ENCODE results near the gene C1QTNF7. TPM values are rescaled to one million over a fixed set of nuclear protein-coding genes. Genes with fewer than 3 reads are reported as not detected.

Gene C1QTNF7
- total RNA-seq, 1 donor, result 0.18 TPM

DNA sequence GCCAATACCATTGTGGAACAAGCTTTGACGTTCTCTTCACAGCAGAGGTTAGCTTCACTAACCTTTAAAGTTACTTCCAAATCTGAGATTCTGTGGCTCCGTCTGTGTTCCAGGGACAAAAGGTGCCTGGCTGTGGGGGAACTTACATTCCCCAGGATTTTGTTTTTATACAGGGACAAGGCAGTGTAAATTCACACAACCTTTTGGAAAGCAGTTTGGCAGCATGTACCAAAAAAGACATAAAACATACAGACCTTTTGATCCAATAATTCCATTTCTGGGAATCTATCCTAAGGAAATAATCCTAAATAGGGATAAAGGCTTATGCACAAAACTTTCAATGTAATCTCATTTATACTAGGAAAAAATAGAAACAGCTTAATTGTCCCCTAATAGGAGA is 8.9 kb upstream of the C1QTNF7 start:
- TF ChIP-seq, protein P1, sequence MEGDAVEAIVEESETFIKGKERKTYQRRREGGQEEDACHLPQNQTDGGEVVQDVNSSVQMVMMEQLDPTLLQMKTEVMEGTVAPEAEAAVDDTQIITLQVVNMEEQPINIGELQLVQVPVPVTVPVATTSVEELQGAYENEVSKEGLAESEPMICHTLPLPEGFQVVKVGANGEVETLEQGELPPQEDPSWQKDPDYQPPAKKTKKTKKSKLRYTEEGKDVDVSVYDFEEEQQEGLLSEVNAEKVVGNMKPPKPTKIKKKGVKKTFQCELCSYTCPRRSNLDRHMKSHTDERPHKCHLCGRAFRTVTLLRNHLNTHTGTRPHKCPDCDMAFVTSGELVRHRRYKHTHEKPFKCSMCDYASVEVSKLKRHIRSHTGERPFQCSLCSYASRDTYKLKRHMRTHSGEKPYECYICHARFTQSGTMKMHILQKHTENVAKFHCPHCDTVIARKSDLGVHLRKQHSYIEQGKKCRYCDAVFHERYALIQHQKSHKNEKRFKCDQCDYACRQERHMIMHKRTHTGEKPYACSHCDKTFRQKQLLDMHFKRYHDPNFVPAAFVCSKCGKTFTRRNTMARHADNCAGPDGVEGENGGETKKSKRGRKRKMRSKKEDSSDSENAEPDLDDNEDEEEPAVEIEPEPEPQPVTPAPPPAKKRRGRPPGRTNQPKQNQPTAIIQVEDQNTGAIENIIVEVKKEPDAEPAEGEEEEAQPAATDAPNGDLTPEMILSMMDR (IDR thresholded peaks at IDR 0.05; ENCODE audit: insufficient read depth, low read length), result no peak
- H3K4me3 ChIP-seq (ENCODE audit: low read depth, low read length), result no peak overlapping the region
- no peak for DNase-seq (ENCODE audit: low read depth)

DNA sequence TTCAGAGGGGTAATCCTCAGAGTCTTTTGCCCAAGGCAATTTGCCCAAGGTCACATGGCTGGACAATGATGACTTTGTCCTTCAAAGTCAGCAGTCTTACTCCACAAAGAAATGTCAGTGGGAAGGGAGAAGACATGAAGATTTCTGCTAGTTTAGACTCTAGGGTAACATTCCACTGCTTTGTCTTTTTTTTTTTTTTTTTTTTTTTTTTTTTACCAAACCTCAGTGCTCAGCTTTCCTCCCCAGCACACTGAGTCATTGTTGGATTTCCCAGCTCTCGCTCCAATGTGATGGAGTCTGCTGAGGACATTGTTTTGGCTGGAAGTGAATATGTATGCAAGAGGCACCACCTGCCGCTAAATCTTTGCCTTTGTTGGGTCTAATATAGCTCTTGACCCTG is 7.2 kb upstream of the C1QTNF7 start:
- TF ChIP-seq, protein P1 (IDR thresholded peaks at IDR 0.05; ENCODE audit: insufficient read depth, low read length), result no peak
- DNase-seq (ENCODE audit: low read depth), result peak; percentile 58
- H3K4me3 ChIP-seq (ENCODE audit: low read depth, low read length), result no peak overlapping the region

DNA sequence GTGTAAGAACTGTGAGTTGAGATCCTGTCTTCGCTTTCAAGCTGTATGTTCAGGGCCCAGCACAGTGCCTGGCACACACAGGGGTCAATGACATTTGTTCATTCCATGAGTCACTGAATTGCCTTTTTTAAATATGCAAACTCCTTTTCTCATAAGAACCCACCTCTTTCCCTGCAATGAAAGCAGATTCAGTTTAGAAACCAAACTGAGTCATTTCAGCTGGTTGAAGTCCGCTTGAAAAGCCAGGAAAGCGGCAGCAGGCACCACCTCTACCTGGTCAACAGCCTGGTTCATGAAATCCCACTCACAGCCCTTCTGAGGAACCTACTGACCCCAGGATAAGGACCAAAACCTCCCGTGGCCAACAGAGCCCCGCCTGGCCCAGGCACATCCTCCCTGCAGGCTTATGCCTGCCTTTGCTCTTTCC is 4.5 kb upstream of the C1QTNF7 start:
- no peak for DNase-seq (ENCODE audit: low read depth)
- no peak overlapping the region for H3K4me3 ChIP-seq (ENCODE audit: low read depth, low read length)
- TF ChIP-seq, protein P1 (IDR thresholded peaks at IDR 0.05; ENCODE audit: insufficient read depth, low read length), result no peak

DNA sequence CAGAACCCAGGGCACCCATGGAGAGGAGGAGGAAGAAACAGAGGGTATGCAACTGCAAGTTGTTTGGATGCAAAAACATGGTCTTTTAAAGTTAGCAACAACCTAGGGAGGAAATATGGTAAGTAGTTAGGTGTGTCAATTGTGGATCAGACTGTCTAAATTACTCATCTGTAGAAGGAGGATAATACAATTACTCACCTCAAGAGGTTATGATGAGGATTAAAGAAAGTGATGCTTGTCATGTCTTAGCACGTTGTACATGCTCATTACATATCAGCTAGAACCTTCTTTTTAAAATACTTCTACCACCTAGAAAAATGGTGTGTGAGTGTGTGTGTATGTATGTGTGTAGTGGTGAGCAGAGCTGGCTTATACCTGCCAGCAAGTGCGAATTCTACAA is 2.3 kb upstream of the C1QTNF7 start:
- no peak for DNase-seq (ENCODE audit: low read depth)
- TF ChIP-seq, protein P1 (IDR thresholded peaks at IDR 0.05; ENCODE audit: insufficient read depth, low read length), result no peak
- no peak overlapping the region for H3K4me3 ChIP-seq (ENCODE audit: low read depth, low read length)

DNA sequence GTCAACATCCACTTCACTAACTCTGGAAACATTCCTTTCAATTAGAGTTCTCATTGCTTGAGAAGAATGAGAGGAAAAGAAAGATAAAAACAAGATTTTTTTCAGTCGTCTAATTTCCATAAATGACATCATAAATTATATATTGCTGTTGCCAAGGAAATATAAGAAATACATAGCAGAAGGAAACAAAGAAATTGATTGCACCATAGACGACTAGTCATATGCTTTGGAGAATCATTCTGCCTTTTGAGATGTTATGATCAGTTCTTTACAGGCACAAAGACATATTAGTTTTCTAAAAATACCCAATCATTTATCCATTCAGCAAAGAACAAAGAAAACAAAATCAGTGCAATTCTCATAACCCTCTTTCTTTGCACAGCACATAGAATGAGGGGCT is 672 bp upstream of the C1QTNF7 start:
- TF ChIP-seq, protein P1 (IDR thresholded peaks at IDR 0.05; ENCODE audit: insufficient read depth, low read length), result no peak
- no peak overlapping the region for H3K4me3 ChIP-seq (ENCODE audit: low read depth, low read length)
- no peak for DNase-seq (ENCODE audit: low read depth)

DNA sequence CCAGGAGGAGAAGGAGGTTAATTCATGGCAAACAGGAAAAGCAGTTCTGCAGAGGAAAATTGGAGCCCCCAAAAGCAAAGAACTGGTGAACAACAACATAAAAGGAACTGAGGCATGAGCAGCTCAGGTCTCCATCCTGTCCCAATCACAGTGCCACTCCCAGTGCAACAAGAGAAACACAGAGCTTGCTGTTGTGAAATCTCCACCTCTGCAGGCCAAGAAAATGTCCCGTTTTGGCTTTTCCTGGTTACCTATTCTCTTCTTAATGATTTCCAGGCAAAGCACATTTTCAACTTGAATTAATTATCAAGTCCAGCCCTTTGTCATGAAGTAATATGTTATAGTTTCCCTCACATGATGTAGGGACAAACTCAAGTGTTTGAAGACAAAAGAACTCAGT is 778 bp downstream of the C1QTNF7 start:
- TF ChIP-seq, protein P1 (IDR thresholded peaks at IDR 0.05; ENCODE audit: insufficient read depth, low read length), result no peak
- H3K4me3 ChIP-seq (ENCODE audit: low read depth, low read length), result no peak overlapping the region
- no peak for DNase-seq (ENCODE audit: low read depth)

DNA sequence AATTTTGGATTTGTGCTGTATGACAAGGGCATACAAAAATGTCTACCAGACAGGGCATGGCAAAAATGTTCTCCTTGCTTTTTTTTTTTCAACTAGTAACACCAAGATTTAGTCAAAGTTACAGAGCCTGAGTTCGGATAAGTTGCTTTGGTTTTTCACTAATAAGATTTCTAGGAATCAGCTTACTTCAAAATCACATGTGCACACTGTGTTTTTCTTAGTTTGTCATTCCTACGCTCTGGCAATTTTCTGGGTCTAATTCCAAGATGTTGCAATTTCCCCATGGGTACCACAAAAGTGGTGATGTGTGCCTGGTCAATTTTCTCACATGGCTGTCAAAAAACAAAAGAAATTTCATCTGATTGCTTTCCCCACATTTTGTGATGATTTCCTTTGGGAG is 6.3 kb downstream of the C1QTNF7 start:
- TF ChIP-seq, protein P1 (IDR thresholded peaks at IDR 0.05; ENCODE audit: insufficient read depth, low read length), result no peak
- DNase-seq (ENCODE audit: low read depth), result peak; percentile 41
- H3K4me3 ChIP-seq (ENCODE audit: low read depth, low read length), result no peak overlapping the region
